ENCODE measurements around the gene UNC80. TPM values are rescaled to one million over a fixed set of nuclear protein-coding genes. Genes with fewer than 3 reads are reported as not detected.

UNC80 gene
- polyA plus RNA-seq, 3 donors, result under 0.01 TPM; not detected in 2

DNA sequence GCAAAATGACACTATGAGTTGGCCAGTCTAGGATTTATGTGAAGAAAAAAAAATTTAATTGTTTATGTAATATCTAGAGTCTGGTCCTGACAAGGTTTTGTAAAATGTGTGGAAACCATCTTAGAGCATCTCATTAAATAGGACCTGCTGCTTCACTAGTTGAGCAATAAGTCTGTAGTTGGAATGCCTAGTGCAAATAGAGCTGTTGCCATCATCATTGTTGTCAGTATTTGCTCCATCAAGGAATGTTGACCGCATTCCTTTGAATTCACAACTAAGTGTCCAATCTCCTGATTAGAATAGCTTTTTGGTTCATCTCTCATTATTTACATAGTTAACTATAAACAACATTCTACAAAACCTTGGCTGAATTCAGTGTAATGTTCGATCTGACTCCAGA lies 198.6 kb downstream of the UNC80 start:
- no peaks in the 10 kb centered on the region for H4K20me1 ChIP-seq (ENCODE audit: insufficient read depth, low read length)
- H3K4me3 ChIP-seq (replicated peaks in 1 of 3; ENCODE audit: low read depth in 2 of 3, low read length in 3 of 3), result no peak overlapping the region
- H3K4me3 Mint-ChIP-seq, result no peak overlapping the region
- H3K79me2 ChIP-seq (ENCODE audit: insufficient read depth, low read length), result no peaks in the 10 kb centered on the region
- no peaks in the 10 kb centered on the region for H3K36me3 Mint-ChIP-seq
- WGBS (ENCODE audit: insufficient coverage), result no CpG with 5 or more reads among the region's 2 CpGs
- DNase-seq, result no peak
- TF ChIP-seq, protein P1, sequence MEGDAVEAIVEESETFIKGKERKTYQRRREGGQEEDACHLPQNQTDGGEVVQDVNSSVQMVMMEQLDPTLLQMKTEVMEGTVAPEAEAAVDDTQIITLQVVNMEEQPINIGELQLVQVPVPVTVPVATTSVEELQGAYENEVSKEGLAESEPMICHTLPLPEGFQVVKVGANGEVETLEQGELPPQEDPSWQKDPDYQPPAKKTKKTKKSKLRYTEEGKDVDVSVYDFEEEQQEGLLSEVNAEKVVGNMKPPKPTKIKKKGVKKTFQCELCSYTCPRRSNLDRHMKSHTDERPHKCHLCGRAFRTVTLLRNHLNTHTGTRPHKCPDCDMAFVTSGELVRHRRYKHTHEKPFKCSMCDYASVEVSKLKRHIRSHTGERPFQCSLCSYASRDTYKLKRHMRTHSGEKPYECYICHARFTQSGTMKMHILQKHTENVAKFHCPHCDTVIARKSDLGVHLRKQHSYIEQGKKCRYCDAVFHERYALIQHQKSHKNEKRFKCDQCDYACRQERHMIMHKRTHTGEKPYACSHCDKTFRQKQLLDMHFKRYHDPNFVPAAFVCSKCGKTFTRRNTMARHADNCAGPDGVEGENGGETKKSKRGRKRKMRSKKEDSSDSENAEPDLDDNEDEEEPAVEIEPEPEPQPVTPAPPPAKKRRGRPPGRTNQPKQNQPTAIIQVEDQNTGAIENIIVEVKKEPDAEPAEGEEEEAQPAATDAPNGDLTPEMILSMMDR (IDR thresholded peaks at IDR 0.05), result no peak
- no peaks in the 10 kb centered on the region for H3K36me3 ChIP-seq (replicated peaks in 1 of 2; ENCODE audit: control insufficient read depth in 1 of 2, insufficient read depth in 2 of 2, low read length in 2 of 2)
- no peaks in the 10 kb centered on the region for H3K4me1 Mint-ChIP-seq
- H3K27ac ChIP-seq (ENCODE audit: low read depth in 1 of 2, low read length in 2 of 2), result no peak overlapping the region
- H3K27me3 Mint-ChIP-seq (ENCODE audit: low read depth in 3 of 3), result peaks cover 5 to 6% (median 5%) of the 10 kb centered on the region in 3 donors
- H3K9me3 ChIP-seq (replicated peaks in 1 of 2; ENCODE audit: control insufficient read depth in 1 of 2, insufficient read depth in 1 of 2, low read length in 2 of 2), result no peaks in the 10 kb centered on the region
- no peaks in the 10 kb centered on the region for H3K4me1 ChIP-seq (ENCODE audit: control insufficient read depth in 1 of 2, insufficient read depth in 2 of 2, low read length in 2 of 2)
- H3K4me2 ChIP-seq (replicated peaks; ENCODE audit: extremely low read depth, low read length, poor library complexity, severe bottlenecking), result no peak overlapping the region
- no peak overlapping the region for H3K27ac Mint-ChIP-seq
- intact Hi-C loops (cut with micrococcal nuclease), result no loop called here
- H3K27me3 ChIP-seq (ENCODE audit: control insufficient read depth in 2 of 2, insufficient read depth in 2 of 2, low read length in 2 of 2), result no peaks in the 10 kb centered on the region
- no peak overlapping the region for H3K9ac ChIP-seq (ENCODE audit: insufficient read depth, low read length, poor library complexity, severe bottlenecking)
- no peak overlapping the region for H2AFZ ChIP-seq (ENCODE audit: insufficient read depth, low read depth, low read length, poor library complexity, severe bottlenecking)
- H3K9me3 Mint-ChIP-seq, result no peaks in the 10 kb centered on the region

- Histone ChIP-seq H3K79me2 (ENCODE audit: insufficient read depth, low read length) (no peaks in the 10 kb centered on the region), H3K27ac (ENCODE audit: low read depth in 1 of 2, low read length in 2 of 2) (no peak overlapping the region), H3K4me1 (ENCODE audit: control insufficient read depth in 1 of 2, insufficient read depth in 2 of 2, low read length in 2 of 2) (no peaks in the 10 kb centered on the region), H4K20me1 (ENCODE audit: insufficient read depth, low read length) (no peaks in the 10 kb centered on the region), H3K4me2 (replicated peaks; ENCODE audit: extremely low read depth, low read length, poor library complexity, severe bottlenecking) (no peak overlapping the region), H2AFZ (ENCODE audit: insufficient read depth, low read depth, low read length, poor library complexity, severe bottlenecking) (no peak overlapping the region), H3K36me3 (replicated peaks in 1 of 2; ENCODE audit: control insufficient read depth in 1 of 2, insufficient read depth in 2 of 2, low read length in 2 of 2) (no peaks in the 10 kb centered on the region), H3K9ac (ENCODE audit: insufficient read depth, low read length, poor library complexity, severe bottlenecking) (no peak overlapping the region), H3K27me3 (ENCODE audit: control insufficient read depth in 2 of 2, insufficient read depth in 2 of 2, low read length in 2 of 2) (no peaks in the 10 kb centered on the region), H3K4me3 (replicated peaks in 1 of 3; ENCODE audit: low read depth in 2 of 3, low read length in 3 of 3) (no peak overlapping the region), H3K9me3 (replicated peaks in 1 of 2; ENCODE audit: control insufficient read depth in 1 of 2, insufficient read depth in 1 of 2, low read length in 2 of 2) (no peaks in the 10 kb centered on the region)
- DNase-seq, result no peak
- intact Hi-C loops (cut with micrococcal nuclease), result no loop called here
- Mint-ChIP-seq H3K36me3 (no peaks in the 10 kb centered on the region), H3K4me3 (no peak overlapping the region), H3K9me3 (no peaks in the 10 kb centered on the region), H3K27ac (no peak overlapping the region), H3K27me3 (ENCODE audit: low read depth in 3 of 3) (peaks cover 5 to 6% (median 5%) of the 10 kb centered on the region in 3 donors), H3K4me1 (no peaks in the 10 kb centered on the region)
- 93% methylated on average over 3 of the region's 4 CpGs for WGBS (ENCODE audit: insufficient coverage)
- TF ChIP-seq, protein P1 (IDR thresholded peaks at IDR 0.05), result no peak
These were observed 199.1 kb downstream of the UNC80 start for GRCh38 chr2:209970711-209971110.
